Loucy (cell line): ENCODE measurements around the gene MBNL2.

Source experiments
- CTCF ChIP-seq: fragments of 200-600 bp; sonication (generic); conservative IDR thresholded peaks from 2 replicates; pipeline ENCODE4 v1.5.1; 2014; ENCODE audit warnings: mild to moderate bottlenecking, antibody characterized with exemption, low read length
- EZH2phosphoT487 ChIP-seq: fragments of 200-600 bp; IDR thresholded peaks from 2 replicates; pipeline ENCODE4 v1.6.1; 2018; ENCODE audit warnings: antibody characterized with exemption, mild to moderate bottlenecking, moderate library complexity, borderline replicate concordance

GRCh38 chr13:97401421-97401820, 179.3 kb downstream of the MBNL2 start:
- TF ChIP-seq CTCF (no peak), EZH2phosphoT487 (no peak)
